ENCODE results near the gene ARFGEF3.
A peak's percentile ranks its signal among the peaks of the same experiment; 100 is the strongest.

The ARFGEF3 gene

GRCh38 chr6:138162111-138162954, 594 bp downstream of the ARFGEF3 start:
- peak; percentile 4 for DNase-seq

GRCh38 chr6:138162955-138163575, 1.3 kb downstream of the ARFGEF3 start:
- no peak for DNase-seq

GRCh38 chr6:138175596-138175995, 13.9 kb downstream of the ARFGEF3 start:
- DNase-seq: no peak

GRCh38 chr6:138176652-138177232, 15.0 kb downstream of the ARFGEF3 start:
- DNase-seq: no peak

- no peak for DNase-seq
Observed at GRCh38 chr6:138182939-138183789, 21.4 kb downstream of the ARFGEF3 start.

GRCh38 chr6:138183790-138184134, 22.0 kb downstream of the ARFGEF3 start:
- DNase-seq: no peak

GRCh38 chr6:138184230-138184629, 22.5 kb downstream of the ARFGEF3 start:
- no peak for DNase-seq

- DNase-seq: no peak
Observed at GRCh38 chr6:138187156-138187555, 25.4 kb downstream of the ARFGEF3 start.

- no peak for DNase-seq
Observed at GRCh38 chr6:138188278-138188941, 26.7 kb downstream of the ARFGEF3 start.

- no peak for DNase-seq
Observed at GRCh38 chr6:138194287-138194686, 32.5 kb downstream of the ARFGEF3 start.

- no peak for DNase-seq
Observed at GRCh38 chr6:138196122-138196738, 34.5 kb downstream of the ARFGEF3 start.

GRCh38 chr6:138197570-138197969, 35.8 kb downstream of the ARFGEF3 start:
- DNase-seq: no peak

GRCh38 chr6:138198430-138199091, 36.8 kb downstream of the ARFGEF3 start:
- DNase-seq: no peak

- DNase-seq: no peak
Observed at GRCh38 chr6:138201836-138202235, 40.1 kb downstream of the ARFGEF3 start.

- no peak for DNase-seq
Observed at GRCh38 chr6:138203315-138203714, 41.6 kb downstream of the ARFGEF3 start.

- no peak for DNase-seq
Observed at GRCh38 chr6:138204303-138204702, 42.6 kb downstream of the ARFGEF3 start.

- no peak for DNase-seq
Observed at GRCh38 chr6:138204792-138205384, 43.1 kb downstream of the ARFGEF3 start.

- DNase-seq: no peak
Observed at GRCh38 chr6:138205437-138206094, 43.8 kb downstream of the ARFGEF3 start.

GRCh38 chr6:138206862-138207261, 45.1 kb downstream of the ARFGEF3 start:
- DNase-seq: no peak

GRCh38 chr6:138211048-138211581, 49.4 kb downstream of the ARFGEF3 start:
- no peak for DNase-seq
